ENCODE data around the gene CNTN5.

Gene CNTN5

DNA sequence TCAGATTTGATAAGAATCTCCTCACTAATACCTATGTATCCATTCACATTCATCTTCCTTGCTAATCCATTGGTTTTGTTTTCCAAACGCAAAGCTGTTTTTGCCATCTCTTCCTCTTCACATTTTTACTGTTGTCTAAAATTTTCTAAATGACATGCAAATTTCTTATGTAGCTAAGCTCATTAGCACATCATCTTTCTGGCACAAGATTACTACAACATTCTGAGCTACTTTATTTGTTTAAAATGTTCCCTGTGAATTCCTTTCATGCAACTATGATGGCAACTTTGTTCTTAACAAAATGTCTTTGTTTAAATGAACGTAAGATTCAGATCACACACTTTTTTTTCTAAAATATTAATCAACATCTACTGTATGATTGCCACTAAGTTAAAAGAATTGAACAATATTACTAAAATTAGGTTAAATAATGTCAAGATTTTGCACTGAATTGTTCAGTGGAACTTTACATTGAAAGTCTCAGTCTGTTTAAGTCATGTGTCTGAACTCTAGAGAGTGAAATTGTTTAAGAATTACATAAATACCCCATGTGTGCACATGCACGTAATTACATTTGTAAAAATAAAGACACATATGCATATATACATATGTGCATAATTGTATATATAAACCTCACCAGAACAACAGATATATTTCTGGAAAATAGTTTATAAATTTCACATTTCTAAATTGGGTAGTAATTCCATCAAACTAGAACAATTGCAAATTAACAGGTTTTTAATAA, 688.4 kb downstream of the CNTN5 start:
- no peak for DNase-seq (ENCODE audit: low read depth)
- H3K4me3 ChIP-seq (ENCODE audit: low read length), result no peak overlapping the region
- no peak for TF ChIP-seq CTCF (conservative IDR thresholded peaks at IDR 0.05; ENCODE audit: low read length)

- DNase-seq (ENCODE audit: low read depth), result no peak
- no peak for TF ChIP-seq CTCF (conservative IDR thresholded peaks at IDR 0.05; ENCODE audit: low read length)
- H3K4me3 ChIP-seq (ENCODE audit: low read length), result no peak overlapping the region
Observed at GRCh38 chr11:99716302-99716701, 695.6 kb downstream of the CNTN5 start.

DNA sequence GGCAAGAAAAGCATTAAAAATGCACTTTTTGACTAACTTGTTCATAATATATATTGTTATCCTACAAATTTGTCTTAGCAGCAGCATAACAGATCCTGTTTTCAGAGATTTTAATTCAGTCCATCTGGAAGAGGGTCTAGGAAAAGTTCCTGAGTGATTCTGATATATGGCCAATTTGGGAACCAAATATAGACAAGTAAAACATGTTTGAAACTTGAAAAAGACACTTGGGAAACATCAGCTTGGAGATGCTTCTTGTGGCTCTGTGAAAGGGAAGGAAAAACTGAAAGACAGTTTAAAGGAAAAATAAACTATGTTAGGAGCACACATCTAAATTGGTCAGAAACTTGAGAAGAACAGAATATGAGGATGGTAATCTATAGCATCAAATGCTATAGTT, 697.5 kb downstream of the CNTN5 start:
- no peak for TF ChIP-seq CTCF (conservative IDR thresholded peaks at IDR 0.05; ENCODE audit: low read length)
- DNase-seq (ENCODE audit: low read depth), result no peak
- H3K4me3 ChIP-seq (ENCODE audit: low read length), result no peak overlapping the region

DNA sequence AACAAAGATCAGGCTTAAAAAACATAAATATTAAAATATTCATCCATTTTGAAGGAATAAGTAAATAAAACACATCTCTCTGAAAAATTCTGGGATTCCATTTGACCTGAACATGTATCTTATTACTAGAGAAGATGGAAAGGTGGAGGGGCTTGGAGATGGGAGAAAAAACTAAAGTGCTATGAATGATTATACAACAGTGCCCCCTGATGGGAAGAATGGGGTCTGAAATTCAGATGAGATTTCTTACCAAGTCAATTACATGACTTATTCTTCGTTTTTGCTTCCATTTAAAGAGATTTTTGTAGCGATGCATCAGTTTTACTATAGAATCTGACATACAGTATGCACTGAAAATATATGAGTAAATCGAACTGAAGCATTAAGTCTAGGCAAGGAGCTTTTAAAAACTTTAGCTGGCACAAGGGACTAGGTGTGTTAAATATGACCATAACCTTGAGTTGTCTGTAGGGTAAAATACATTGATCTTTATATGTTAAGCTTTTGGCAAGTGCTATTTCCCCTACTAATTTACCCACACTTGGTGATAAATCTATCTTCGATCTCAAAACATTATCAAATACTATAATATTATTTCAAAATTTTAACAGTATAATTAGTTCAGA, 718.8 kb downstream of the CNTN5 start:
- no peak for DNase-seq (ENCODE audit: low read depth)
- peak; percentile 32 for TF ChIP-seq CTCF (conservative IDR thresholded peaks at IDR 0.05; ENCODE audit: low read length)
- H3K4me3 ChIP-seq (ENCODE audit: low read length), result no peak overlapping the region

DNA sequence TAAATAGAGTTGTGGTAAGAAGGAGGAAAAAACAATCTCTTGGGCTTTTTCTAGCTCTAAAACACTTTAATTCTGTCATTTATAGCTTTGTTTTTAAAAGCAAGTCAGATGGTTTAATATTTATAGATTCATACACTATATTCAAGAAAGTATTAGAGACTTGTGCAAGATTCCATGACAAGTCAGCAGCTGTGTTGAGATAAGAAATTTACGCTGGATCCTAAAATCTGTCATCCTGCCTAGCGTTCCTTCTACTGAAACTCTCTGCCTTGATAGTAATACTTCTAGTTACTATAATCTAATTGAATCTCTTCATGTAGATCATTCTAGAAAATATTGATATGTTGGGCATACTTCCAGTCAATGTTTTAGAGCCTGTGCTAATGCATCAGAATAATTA, 721.8 kb downstream of the CNTN5 start:
- no peak for DNase-seq (ENCODE audit: low read depth)
- H3K4me3 ChIP-seq (ENCODE audit: low read length), result no peak overlapping the region
- TF ChIP-seq CTCF (conservative IDR thresholded peaks at IDR 0.05; ENCODE audit: low read length), result no peak

GRCh38 chr11:99759787-99760186, 739.0 kb downstream of the CNTN5 start:
- no peak for DNase-seq (ENCODE audit: low read depth)
- no peak for TF ChIP-seq CTCF (conservative IDR thresholded peaks at IDR 0.05; ENCODE audit: low read length)
- no peak overlapping the region for H3K4me3 ChIP-seq (ENCODE audit: low read length)

DNA sequence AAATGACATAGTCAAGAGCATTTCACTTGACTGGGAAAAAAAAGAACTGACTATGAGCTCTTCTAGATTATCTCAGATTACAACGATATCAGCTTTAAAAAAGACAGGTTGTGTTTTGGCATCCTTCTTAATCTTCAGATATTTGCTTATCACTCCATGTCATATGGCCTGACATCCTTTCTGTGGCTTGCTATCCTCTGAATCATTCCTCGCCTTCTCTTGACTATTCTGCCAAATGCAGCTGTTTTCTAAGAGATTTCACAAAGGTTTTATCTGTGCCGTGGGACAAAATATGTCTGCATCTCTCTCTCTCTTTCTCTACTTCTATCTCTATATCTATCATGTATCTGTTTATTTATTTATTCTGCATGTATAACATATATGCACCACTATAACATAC, 746.1 kb downstream of the CNTN5 start:
- no peak overlapping the region for H3K4me3 ChIP-seq (ENCODE audit: low read length)
- no peak for TF ChIP-seq CTCF (conservative IDR thresholded peaks at IDR 0.05; ENCODE audit: low read length)
- DNase-seq (ENCODE audit: low read depth), result no peak

All from AG10803 (cell line).